22Rv1 (cell line): ENCODE measurements around the gene PARP4.

Experiments
- H3K27ac ChIP-seq: fragments of 450-650 bp; 2 replicates; pipeline ENCODE4 v1.5.1; 2017
- ZFX ChIP-seq: fragments of 450-650 bp; IDR thresholded peaks from 2 replicates; pipeline ENCODE4 v1.6.1; 2017; ENCODE audit warnings: antibody characterized with exemption, borderline replicate concordance
- TF ChIP-seq, protein P1 (sequence below): fragments of 450-650 bp; IDR thresholded peaks from 2 replicates; pipeline ENCODE4 v1.5.1; 2017; ENCODE audit warnings: mild to moderate bottlenecking

The PARP4 gene

GRCh38 chr13:24539500-24540165 lies 27.1 kb upstream of the PARP4 start:
- TF ChIP-seq, protein P1, sequence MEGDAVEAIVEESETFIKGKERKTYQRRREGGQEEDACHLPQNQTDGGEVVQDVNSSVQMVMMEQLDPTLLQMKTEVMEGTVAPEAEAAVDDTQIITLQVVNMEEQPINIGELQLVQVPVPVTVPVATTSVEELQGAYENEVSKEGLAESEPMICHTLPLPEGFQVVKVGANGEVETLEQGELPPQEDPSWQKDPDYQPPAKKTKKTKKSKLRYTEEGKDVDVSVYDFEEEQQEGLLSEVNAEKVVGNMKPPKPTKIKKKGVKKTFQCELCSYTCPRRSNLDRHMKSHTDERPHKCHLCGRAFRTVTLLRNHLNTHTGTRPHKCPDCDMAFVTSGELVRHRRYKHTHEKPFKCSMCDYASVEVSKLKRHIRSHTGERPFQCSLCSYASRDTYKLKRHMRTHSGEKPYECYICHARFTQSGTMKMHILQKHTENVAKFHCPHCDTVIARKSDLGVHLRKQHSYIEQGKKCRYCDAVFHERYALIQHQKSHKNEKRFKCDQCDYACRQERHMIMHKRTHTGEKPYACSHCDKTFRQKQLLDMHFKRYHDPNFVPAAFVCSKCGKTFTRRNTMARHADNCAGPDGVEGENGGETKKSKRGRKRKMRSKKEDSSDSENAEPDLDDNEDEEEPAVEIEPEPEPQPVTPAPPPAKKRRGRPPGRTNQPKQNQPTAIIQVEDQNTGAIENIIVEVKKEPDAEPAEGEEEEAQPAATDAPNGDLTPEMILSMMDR, result no peak
- no peak for TF ChIP-seq ZFX
- H3K27ac ChIP-seq, result no peak overlapping the region

GRCh38 chr13:24529478-24529877 lies 16.9 kb upstream of the PARP4 start:
- no peak for TF ChIP-seq ZFX
- TF ChIP-seq, protein P1, result no peak
- no peak overlapping the region for H3K27ac ChIP-seq

- TF ChIP-seq, protein P1, result no peak
- TF ChIP-seq ZFX, result no peak
- no peak overlapping the region for H3K27ac ChIP-seq
Observed at GRCh38 chr13:24528816-24529398, 16.3 kb upstream of the PARP4 start.

GRCh38 chr13:24527266-24527775 lies 14.7 kb upstream of the PARP4 start:
- no peak overlapping the region for H3K27ac ChIP-seq
- TF ChIP-seq, protein P1, result no peak
- no peak for TF ChIP-seq ZFX

- TF ChIP-seq, protein P1, result no peak
- no peak for TF ChIP-seq ZFX
- H3K27ac ChIP-seq, result no peak overlapping the region
Observed at GRCh38 chr13:24520733-24521132, 8.2 kb upstream of the PARP4 start.

- no peak for TF ChIP-seq ZFX
- TF ChIP-seq, protein P1, result no peak
Observed at GRCh38 chr13:24516919-24517318, 4.3 kb upstream of the PARP4 start.

GRCh38 chr13:24512908-24513213 lies 283 bp upstream of the PARP4 start:
- H3K27ac ChIP-seq, result peak overlapping the region; percentile 69
- TF ChIP-seq, protein P1, result no peak
- TF ChIP-seq ZFX, result no peak

More at GRCh38 chr13:24516919-24517318, 4.3 kb upstream of the PARP4 start:
- no peak overlapping the region for H3K27ac ChIP-seq
